Ovary (tissue), 9 donors: ENCODE results near the gene ARIH2. TPM values are rescaled to one million over a fixed set of nuclear protein-coding genes. Genes with fewer than 3 reads are reported as not detected.

ENCODE experiments used
- DNase-seq, 5 donors: peaks; one replicate each; pipeline ENCODE4 v3.0.0-alpha.2; 2019 to 2020
- H3K27ac ChIP-seq, 2 donors: fragments of 200-600 bp; one replicate each; pipeline versions ENCODE4 v1.5.1 to v1.8.0; 2019 to 2022
- H3K27me3 ChIP-seq: fragments of 200-600 bp; one replicate; pipeline ENCODE4 v1.8.0; 2022
- H3K36me3 ChIP-seq: fragments of 200-600 bp; sonication (generic); one replicate; pipeline ENCODE4 v1.5.1; 2019
- H3K4me1 ChIP-seq: one replicate; pipeline ENCODE4 v1.8.1; 2013; ENCODE audit warnings: mild to moderate bottlenecking, moderate library complexity; ENCODE audit not compliant: insufficient read depth
- H3K4me3 ChIP-seq: fragments of 200-600 bp; sonication (generic); one replicate; pipeline ENCODE4 v1.5.1; 2017
- H3K9me3 ChIP-seq, 2 donors: fragments of 200-600 bp in 1 of 2; sonication (generic) in 1 of 2; one replicate each; pipeline versions ENCODE4 v1.5.1 to v1.8.1; 2013 to 2019; ENCODE audit warnings: mild to moderate bottlenecking in 1 of 2, moderate library complexity in 1 of 2
- CTCF ChIP-seq, 3 donors: fragments of 450-650 bp in 2 of 3; fragments of 200-600 bp in 1 of 3; IDR thresholded peaks; one replicate each; pipeline versions ENCODE4 v1.5.1 to v1.8.0; 2016 to 2022; ENCODE audit warnings: antibody characterized with exemption in 3 of 3, mild to moderate bottlenecking in 1 of 3
- EP300 ChIP-seq: sonication (generic); formaldehyde crosslinking; IDR thresholded peaks from one replicate; pipeline ENCODE4 v1.6.1; 2017; ENCODE audit warnings: antibody characterized with exemption
- POLR2A ChIP-seq: fragments of 450-650 bp; IDR thresholded peaks from one replicate; pipeline ENCODE4 v1.6.1; 2017; ENCODE audit warnings: antibody characterized with exemption, mild to moderate bottlenecking, moderate library complexity
- WGBS, 3 donors: extraction: QIAGEN DNeasy Blood & Tissue Kit in 1 of 3; methylation state at CpG; one replicate each; pipeline versions ENCODE4 v1.1.5 to v1.1.7; 2013 to 2017; 5-methylcytosine and 5-hydroxymethylcytosine counted together
- intact Hi-C, 4 donors: fragments of 100-400 bp; cut with DNase I; formaldehyde crosslinking; loops; one replicate each; pipeline versions ENCODE4 v1.11.0 to v1.15.1; 2022 to 2023
- polyA plus RNA-seq, 2 donors: library from polyadenylated mRNA; stranded (reverse); fragments of 200-250 nt in 1 of 2; fragments of 350-450 nt in 1 of 2; fragmentation: Illumina TruSeq in 1 of 2; extraction: RNeasy Lipid Tissue Mini Kit (QIAGEN cat#74804) in 1 of 2; gene quantifications; one replicate each; pipeline ENCODE4 v1.2.3, GENCODE V29; 2013 to 2014
- total RNA-seq, 7 donors: library from RNA; depleted of rRNA in 2 of 7; stranded (reverse); fragments of >200 nt in 2 of 7; fragmentation: NEBNext Ultra II Directional in 3 of 7; extraction: Animal tissue kit (Norgen Biotek cat#: 25700) in 3 of 7; gene quantifications; one replicate each; pipeline versions ENCODE4 v1.1.0 to v1.2.4, GENCODE V29; 2016 to 2023
- donor health status: DM: no; HTN: no; CAD: no; lungs with moderate emphysema.
- donor health status: DM: no; HTN: no; CAD: no.
- donor health status: Bipolar disorder and iron deficiency.
- donor health status: DM: yes; HTN: yes; CAD: no.
- donor health status: DM: no; HTN: no; CAD: no.
- donor health status: DM: yes; HTN: yes; CAD: no.

ARIH2 gene
- total and polyA plus RNA-seq, 9 donors, result 39.6 to 95.7 (median 72.0) TPM

GRCh38 chr3:48881006-48881405, 37.6 kb upstream of the ARIH2 start:
- Histone ChIP-seq H3K9me3 (no peaks in the 10 kb centered on the region), H3K4me3 (no peak overlapping the region), H3K36me3 (no peaks in the 10 kb centered on the region), H3K27me3 (no peaks in the 10 kb centered on the region), H3K27ac (no peak overlapping the region), H3K4me1 (no peaks in the 10 kb centered on the region)
- DNase-seq, result no peak
- 88 to 94% (median 90%) methylated on average over 3 of the region's 3 CpGs for WGBS, 3 donors
- intact Hi-C loops, result no loop called here
- TF ChIP-seq CTCF (IDR thresholded peaks at IDR 0.05) (no peak), POLR2A (no peak)

GRCh38 chr3:48881652-48882114, 37.0 kb upstream of the ARIH2 start:
- no peak overlapping the region for H3K4me3 ChIP-seq
- H3K4me1 ChIP-seq, result no peaks in the 10 kb centered on the region
- H3K36me3 ChIP-seq, result no peaks in the 10 kb centered on the region
- H3K27me3 ChIP-seq, result no peaks in the 10 kb centered on the region
- intact Hi-C loops, result no loop called here
- DNase-seq, result no peak
- no peaks in the 10 kb centered on the region for H3K9me3 ChIP-seq
- 90 to 94% (median 91%) methylated on average over 5 of the region's 5 CpGs for WGBS, 3 donors
- no peak for TF ChIP-seq POLR2A
- H3K27ac ChIP-seq, result no peak overlapping the region

- H3K27ac ChIP-seq, result no peak overlapping the region
- no peaks in the 10 kb centered on the region for H3K27me3 ChIP-seq
- H3K4me3 ChIP-seq, result no peak overlapping the region
- H3K4me1 ChIP-seq, result no peaks in the 10 kb centered on the region
- no peak for DNase-seq
- no peaks in the 10 kb centered on the region for H3K36me3 ChIP-seq
- no peaks in the 10 kb centered on the region for H3K9me3 ChIP-seq
- TF ChIP-seq CTCF (IDR thresholded peaks at IDR 0.05) (no peak), POLR2A (no peak), EP300 (no peak)
- intact Hi-C loops, result no loop called here
Observed at GRCh38 chr3:48885753-48886152, 32.9 kb upstream of the ARIH2 start.

GRCh38 chr3:48891606-48892005, 27.0 kb upstream of the ARIH2 start:
- no peaks in the 10 kb centered on the region for H3K9me3 ChIP-seq
- TF ChIP-seq EP300, result no peak
- TF ChIP-seq CTCF (IDR thresholded peaks at IDR 0.05), result no peak
- TF ChIP-seq POLR2A, result no peak
- intact Hi-C loops, result no loop called here
- H3K36me3 ChIP-seq, result no peaks in the 10 kb centered on the region
- H3K27ac ChIP-seq, result no peak overlapping the region
- no peak overlapping the region for H3K4me3 ChIP-seq
- no peaks in the 10 kb centered on the region for H3K27me3 ChIP-seq
- H3K4me1 ChIP-seq, result no peaks in the 10 kb centered on the region
- 94 to 98% (median 97%) methylated on average over 8 of the region's 8 CpGs for WGBS, 3 donors
- no peak for DNase-seq

GRCh38 chr3:48894516-48894915, 24.1 kb upstream of the ARIH2 start:
- H3K9me3 ChIP-seq, result no peaks in the 10 kb centered on the region
- TF ChIP-seq POLR2A (no peak), EP300 (no peak)
- intact Hi-C loops, result no loop called here
- H3K27ac ChIP-seq, result no peak overlapping the region
- DNase-seq, result no peak
- no peaks in the 10 kb centered on the region for H3K36me3 ChIP-seq
- H3K4me3 ChIP-seq, result no peak overlapping the region
- 96 to 98% (median 97%) methylated on average over 6 of the region's 6 CpGs for WGBS, 3 donors
- peaks cover 11% of the 10 kb centered on the region for H3K4me1 ChIP-seq
- H3K27me3 ChIP-seq, result no peaks in the 10 kb centered on the region

- Histone ChIP-seq H3K27me3 (no peaks in the 10 kb centered on the region), H3K36me3 (no peaks in the 10 kb centered on the region), H3K9me3 (no peaks in the 10 kb centered on the region), H3K4me3 (no peak overlapping the region), H3K4me1 (peaks cover 11% of the 10 kb centered on the region), H3K27ac (no peak overlapping the region)
- DNase-seq, result peak in 1 of 5 donors; percentile 15
- intact Hi-C loops, result no loop called here
- TF ChIP-seq EP300 (no peak), POLR2A (no peak), CTCF (IDR thresholded peaks at IDR 0.05) (no peak)
- WGBS, 3 donors, result 76 to 83% (median 77%) methylated on average over 2 of the region's 2 CpGs
Observed at GRCh38 chr3:48896936-48897335, 21.7 kb upstream of the ARIH2 start.
